Heart right ventricle (tissue), 16 donors: Measurements from ENCODE around the gene GPR139. TPM values are rescaled to one million over a fixed set of nuclear protein-coding genes. Genes with fewer than 3 reads are reported as not detected.

Experiments used
- ATAC-seq, 8 donors: fragments of 200-7000 bp; cut with Tn5 transposase; one replicate each; pipeline ENCODE4 v1.9.1; 2020; ENCODE audit warnings: mild to moderate bottlenecking in 8 of 8, moderate library complexity in 8 of 8, moderate number of reproducible peaks in 1 of 8
- DNase-seq, 2 donors: peaks; one replicate each; pipeline ENCODE4 v3.0.0-alpha.2; 2020
- H3K27ac ChIP-seq, 10 donors: fragments of 200-600 bp; sonication (generic) in 2 of 10; one replicate each; pipeline versions ENCODE4 v1.5.0 to v1.8.0; 2020 to 2022; ENCODE audit warnings: mild to moderate bottlenecking in 3 of 10
- H3K27me3 ChIP-seq, 7 donors: fragments of 200-600 bp; one replicate each; pipeline ENCODE4 v1.8.0; 2021 to 2022; ENCODE audit warnings: mild to moderate bottlenecking in 2 of 7
- H3K36me3 ChIP-seq, 9 donors: fragments of 200-600 bp; sonication (generic) in 1 of 9; one replicate each; pipeline versions ENCODE4 v1.5.0 to v1.8.0; 2020 to 2022; ENCODE audit warnings: mild to moderate bottlenecking in 2 of 9
- H3K4me1 ChIP-seq, 9 donors: fragments of 200-600 bp; sonication (generic) in 1 of 9; one replicate each; pipeline versions ENCODE4 v1.5.0 to v1.8.0; 2020 to 2022; ENCODE audit warnings: mild to moderate bottlenecking in 4 of 9
- H3K4me3 ChIP-seq, 10 donors: fragments of 200-600 bp; sonication (generic) in 2 of 10; one replicate each; pipeline versions ENCODE4 v1.5.0 to v1.8.0; 2020 to 2022; ENCODE audit warnings: mild to moderate bottlenecking in 7 of 10, moderate library complexity in 2 of 10
- H3K9me3 ChIP-seq, 11 donors: fragments of 200-600 bp in 10 of 11; sonication (generic) in 2 of 11; one replicate each; pipeline versions ENCODE4 v1.5.0 to v1.8.0; 2013 to 2022; ENCODE audit warnings: mild to moderate bottlenecking in 2 of 11, control low read depth in 1 of 11, moderate library complexity in 1 of 11
- WGBS, 2 donors: extraction: QIAGEN DNeasy Blood & Tissue Kit; methylation state at CpG; one replicate each; pipeline ENCODE4 v1.1.7; 2013; ENCODE audit warnings: inconsistent platforms in 1 of 2; 5-methylcytosine and 5-hydroxymethylcytosine counted together
- intact Hi-C, 10 donors: fragments of 100-400 bp; cut with DNase I; formaldehyde crosslinking; loops; one replicate each; pipeline versions ENCODE4 v1.11.1 to v1.14.2; 2022
- polyA plus RNA-seq, 2 donors: library from polyadenylated mRNA; stranded (reverse); fragments of 200-250 nt; gene quantifications; one replicate each; pipeline ENCODE4 v1.2.3, GENCODE V29; 2013
- total RNA-seq, 10 donors: library from RNA; stranded (reverse); fragmentation: NEBNext Ultra II Directional in 3 of 10; extraction: Animal tissue kit (Norgen Biotek cat#: 25700) in 3 of 10; gene quantifications; one replicate each; pipeline versions ENCODE4 v1.2.1 to v1.2.4, GENCODE V29; 2021 to 2023
- TF ChIP-seq, protein P1 (sequence below), 9 donors: fragments of 200-600 bp; sonication (generic) in 2 of 9; IDR thresholded peaks; one replicate each; pipeline versions ENCODE4 v1.5.0 to v1.8.0; 2021 to 2022; ENCODE audit warnings: antibody characterized with exemption in 9 of 9, mild to moderate bottlenecking in 5 of 9, moderate library complexity in 1 of 9
- donor health status: Arrhythmogenic right ventricular cardiomyopathy.
- donor health status: ischemic (EF 13 %, LVEDD 7.1; RV severe dilation, severe dysfunction).
- donor health status: healthy with polysubstance abuse.
- donor health status: DM: no; HTN: yes; CAD: no.
- donor health status: DM: no; HTN: no; CAD: no.
- donor health status: ischemic (EF 25% LVEDD 6.9; RV normal size, moderate dysfunction).
- donor health status: ischemic (EF 25% LVEDD 5.7; RV mildly dilated, moderate dysfunction).
- donor health status: healthy.
- donor health status: DM: yes; HTN: yes; CAD: no.
- donor health status: Ischemic cardiomyopathy.
- donor health status: ischemic (EF 35%, LVEDD 5.7; RV mildly dilated, moderate dysfunction).
- donor health status: nonischemic (EF 11% LVEDD 7.7; RV severe dilation, severe dysfunction).
- donor health status: DM: yes; HTN: yes; CAD: no.
- donor health status: PGD.
- donor health status: ischemic (EF 29% LVEDD 5.4; RV normal size, mild dysfunction).
- donor health status: nonischemic (EF 23%, LVEDD 6.1; RV moderate dilation, normal function).

The GPR139 gene
- total and polyA plus RNA-seq, 12 donors: not detected

GRCh38 chr16:19994466-19995170 lies 79.1 kb downstream of the GPR139 start:
- Histone ChIP-seq H3K4me3 (no peak overlapping the region), H3K27me3 (peaks cover 0 to 40% (median 6%) of the 10 kb centered on the region in 7 donors), H3K4me1 (no peaks in the 10 kb centered on the region), H3K27ac (no peak overlapping the region), H3K36me3 (no peaks in the 10 kb centered on the region), H3K9me3 (no peaks in the 10 kb centered on the region)
- DNase-seq (no peak), ATAC-seq (no peak)
- intact Hi-C loops: no loop called here
- TF ChIP-seq, protein P1, sequence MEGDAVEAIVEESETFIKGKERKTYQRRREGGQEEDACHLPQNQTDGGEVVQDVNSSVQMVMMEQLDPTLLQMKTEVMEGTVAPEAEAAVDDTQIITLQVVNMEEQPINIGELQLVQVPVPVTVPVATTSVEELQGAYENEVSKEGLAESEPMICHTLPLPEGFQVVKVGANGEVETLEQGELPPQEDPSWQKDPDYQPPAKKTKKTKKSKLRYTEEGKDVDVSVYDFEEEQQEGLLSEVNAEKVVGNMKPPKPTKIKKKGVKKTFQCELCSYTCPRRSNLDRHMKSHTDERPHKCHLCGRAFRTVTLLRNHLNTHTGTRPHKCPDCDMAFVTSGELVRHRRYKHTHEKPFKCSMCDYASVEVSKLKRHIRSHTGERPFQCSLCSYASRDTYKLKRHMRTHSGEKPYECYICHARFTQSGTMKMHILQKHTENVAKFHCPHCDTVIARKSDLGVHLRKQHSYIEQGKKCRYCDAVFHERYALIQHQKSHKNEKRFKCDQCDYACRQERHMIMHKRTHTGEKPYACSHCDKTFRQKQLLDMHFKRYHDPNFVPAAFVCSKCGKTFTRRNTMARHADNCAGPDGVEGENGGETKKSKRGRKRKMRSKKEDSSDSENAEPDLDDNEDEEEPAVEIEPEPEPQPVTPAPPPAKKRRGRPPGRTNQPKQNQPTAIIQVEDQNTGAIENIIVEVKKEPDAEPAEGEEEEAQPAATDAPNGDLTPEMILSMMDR (IDR thresholded peaks at IDR 0.05): no peak
- 82 to 85% methylated on average over 17 of the region's 17 CpGs for WGBS, 2 donors

DNA sequence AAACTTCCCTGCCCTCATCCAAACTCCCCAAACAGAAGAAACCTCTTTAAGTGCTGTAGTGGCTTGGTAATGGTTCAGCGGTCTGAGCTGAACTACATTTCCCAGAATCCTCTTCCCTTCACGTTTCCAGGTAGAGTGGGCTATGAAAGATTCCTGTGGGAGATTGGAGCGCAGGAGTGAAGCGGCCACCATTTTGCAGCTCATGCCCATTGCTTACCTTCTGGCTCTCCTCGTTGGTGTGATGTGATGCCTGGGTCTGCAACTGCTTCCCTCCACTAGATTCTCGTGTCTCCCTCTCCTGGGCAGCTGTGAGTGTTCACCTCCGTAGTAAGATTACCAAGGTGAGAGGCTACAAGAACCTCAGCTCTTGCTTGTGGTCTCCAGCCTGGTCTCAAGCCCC lies 82.1 kb downstream of the GPR139 start:
- DNase-seq (no peak), ATAC-seq (no peak)
- Histone ChIP-seq H3K9me3 (no peaks in the 10 kb centered on the region), H3K36me3 (no peaks in the 10 kb centered on the region), H3K4me1 (no peaks in the 10 kb centered on the region), H3K27ac (no peak overlapping the region), H3K4me3 (no peak overlapping the region), H3K27me3 (peaks cover 0 to 46% (median 6%) of the 10 kb centered on the region in 7 donors)
- TF ChIP-seq, protein P1 (IDR thresholded peaks at IDR 0.05): no peak
- 57 to 60% methylated on average over 7 of the region's 7 CpGs for WGBS, 2 donors
- intact Hi-C loops: no loop called here

DNA sequence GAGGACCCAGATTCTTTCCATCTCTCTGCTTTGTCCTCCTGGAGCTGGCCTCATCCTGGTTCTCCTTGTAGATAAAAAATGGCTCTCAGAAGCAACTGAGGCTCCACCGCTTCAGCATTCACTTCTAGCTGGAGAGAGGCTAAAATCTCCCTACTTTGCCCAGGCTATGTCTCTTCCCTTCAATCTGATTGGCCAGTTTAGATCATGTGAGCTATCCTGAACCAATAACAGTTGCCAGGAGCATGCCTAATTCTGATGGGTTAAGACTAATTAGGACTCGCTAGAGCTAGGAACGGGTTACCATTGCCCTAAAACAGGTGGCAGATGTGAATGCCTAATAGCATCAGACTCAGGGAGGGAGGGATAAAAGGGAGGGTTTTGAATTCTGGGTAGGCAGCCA lies 89.6 kb downstream of the GPR139 start:
- Histone ChIP-seq H3K9me3 (no peaks in the 10 kb centered on the region), H3K4me3 (no peak overlapping the region), H3K27ac (no peak overlapping the region), H3K27me3 (peaks cover 0 to 25% (median 4%) of the 10 kb centered on the region in 7 donors), H3K4me1 (no peaks in the 10 kb centered on the region), H3K36me3 (no peaks in the 10 kb centered on the region)
- TF ChIP-seq, protein P1 (IDR thresholded peaks at IDR 0.05): no peak
- 81 to 88% methylated on average over 3 of the region's 3 CpGs for WGBS, 2 donors
- intact Hi-C loops: no loop called here
- DNase-seq (no peak), ATAC-seq (no peak)

Other genes with a start within 250 kb of the GPR139 start
- gene GPRC5B, start 189.0 kb downstream of the GPR139 start, total RNA-seq: 10 to 100 TPM; 53.4 to 82.4 (median 69.4) TPM
- gene GPRC5B, start 189.0 kb downstream of the GPR139 start, polyA plus RNA-seq: 100 to 1,000 TPM in 1 of 2 donors, 10 to 100 TPM in 1; 24.1 to 208 TPM